Spinal cord (tissue), 10 donors: Measurements from ENCODE around the gene SLC10A3. TPM values are rescaled to one million over a fixed set of nuclear protein-coding genes. Genes with fewer than 3 reads are reported as not detected.

Experiments used
- DNase-seq, 6 donors: peaks; one replicate each; pipeline versions ENCODE4 v3.0.0 to v3.0.0-alpha.2; 2013 to 2015; ENCODE audit warnings: low spot score in 6 of 6, low read depth in 4 of 6
- H3K27ac ChIP-seq: one replicate; pipeline ENCODE4 v1.5.1; 2013; ENCODE audit warnings: low read depth, low read length, control low read depth
- H3K27me3 ChIP-seq: one replicate; pipeline ENCODE4 v1.6.1; 2013; ENCODE audit warnings: low read length; ENCODE audit not compliant: control insufficient read depth, insufficient read depth
- H3K36me3 ChIP-seq: one replicate; pipeline ENCODE4 v1.6.1; 2013; ENCODE audit warnings: low read length; ENCODE audit not compliant: control insufficient read depth, insufficient read depth
- H3K4me1 ChIP-seq: one replicate; pipeline ENCODE4 v1.6.1; 2013; ENCODE audit warnings: low read length; ENCODE audit not compliant: control insufficient read depth, insufficient read depth
- H3K4me3 ChIP-seq: one replicate; pipeline ENCODE4 v1.5.1; 2013; ENCODE audit warnings: low read depth, low read length, control low read depth
- H3K9me3 ChIP-seq: one replicate; pipeline ENCODE4 v1.6.1; 2013; ENCODE audit warnings: low read length; ENCODE audit not compliant: control insufficient read depth, insufficient read depth
- WGBS: methylation state at CpG from one replicate; pipeline ENCODE4 v1.1.5; 2013; ENCODE audit warnings: missing lambda C conversion rate; ENCODE audit not compliant: insufficient coverage; 5-methylcytosine and 5-hydroxymethylcytosine counted together
- polyA plus RNA-seq, 2 donors: library from polyadenylated mRNA; unstranded; fragments of 120-200 nt; gene quantifications; one replicate each; pipeline ENCODE4 v1.2.1, GENCODE V29; 2013; ENCODE audit not compliant: insufficient read length in 2 of 2
- total RNA-seq, 2 donors: library from RNA; depleted of rRNA in 1 of 2; stranded (reverse); fragments of 120-200 nt in 1 of 2; fragments of >200 nt in 1 of 2; gene quantifications; one replicate each; pipeline versions ENCODE4 v1.2.3 to v1.2.4, GENCODE V29; 2013 to 2014
- donor health status: healthy.

Gene SLC10A3
- total and polyA plus RNA-seq, 4 donors = 4.9 to 13.9 (median 9.3) TPM

- DNase-seq = peak in 2 of 6 donors; percentile 10 to 33
- Histone ChIP-seq H3K36me3 (peaks cover 37% of the 10 kb centered on the region), H3K27me3 (no peaks in the 10 kb centered on the region), H3K27ac (no peak overlapping the region), H3K4me3 (peak overlapping the region; percentile 45), H3K9me3 (no peaks in the 10 kb centered on the region), H3K4me1 (peaks cover 42% of the 10 kb centered on the region)
- WGBS = 24% methylated on average over 35 of the region's 35 CpGs
Measured at GRCh38 chrX:154486052-154486395, 4.4 kb downstream of the SLC10A3 start.

- no peaks in the 10 kb centered on the region for H3K9me3 ChIP-seq
- peaks cover 37% of the 10 kb centered on the region for H3K36me3 ChIP-seq
- H3K27ac ChIP-seq = no peak overlapping the region
- H3K27me3 ChIP-seq = no peaks in the 10 kb centered on the region
- H3K4me3 ChIP-seq = peak overlapping the region; percentile 16
- peaks cover 40% of the 10 kb centered on the region for H3K4me1 ChIP-seq
- WGBS = 57% methylated on average over 35 of the region's 35 CpGs
- peak in 1 of 6 donors; percentile 21 for DNase-seq
Measured at GRCh38 chrX:154485150-154486051, 5.0 kb downstream of the SLC10A3 start.

- no peak overlapping the region for H3K4me3 ChIP-seq
- H3K9me3 ChIP-seq = no peaks in the 10 kb centered on the region
- no peaks in the 10 kb centered on the region for H3K27me3 ChIP-seq
- 87% methylated on average over 14 of the region's 16 CpGs for WGBS
- DNase-seq = no peak
- H3K36me3 ChIP-seq = peaks cover 37% of the 10 kb centered on the region
- H3K4me1 ChIP-seq = peaks cover 34% of the 10 kb centered on the region
- no peak overlapping the region for H3K27ac ChIP-seq
Measured at GRCh38 chrX:154484255-154485149, 5.9 kb downstream of the SLC10A3 start.

GRCh38 chrX:154483325-154483724 lies 7.1 kb downstream of the SLC10A3 start:
- no peaks in the 10 kb centered on the region for H3K9me3 ChIP-seq
- 63% methylated on average over 6 of the region's 7 CpGs for WGBS
- H3K36me3 ChIP-seq = peaks cover 30% of the 10 kb centered on the region
- H3K4me1 ChIP-seq = peaks cover 36% of the 10 kb centered on the region
- DNase-seq = no peak
- H3K27me3 ChIP-seq = no peaks in the 10 kb centered on the region
- H3K4me3 ChIP-seq = no peak overlapping the region
- no peak overlapping the region for H3K27ac ChIP-seq

- Histone ChIP-seq H3K4me1 (peaks cover 42% of the 10 kb centered on the region), H3K36me3 (peaks cover 24% of the 10 kb centered on the region), H3K27me3 (no peaks in the 10 kb centered on the region), H3K27ac (no peak overlapping the region), H3K4me3 (no peak overlapping the region), H3K9me3 (no peaks in the 10 kb centered on the region)
- WGBS = 69% methylated on average over 7 of the region's 7 CpGs
- DNase-seq = no peak
Measured at GRCh38 chrX:154482786-154483185, 7.6 kb downstream of the SLC10A3 start.

- H3K27ac ChIP-seq = no peak overlapping the region
- no peaks in the 10 kb centered on the region for H3K9me3 ChIP-seq
- H3K4me1 ChIP-seq = peaks cover 38% of the 10 kb centered on the region
- DNase-seq = no peak
- H3K36me3 ChIP-seq = peaks cover 20% of the 10 kb centered on the region
- H3K27me3 ChIP-seq = no peaks in the 10 kb centered on the region
- no peak overlapping the region for H3K4me3 ChIP-seq
- WGBS = 64% methylated on average over 12 of the region's 14 CpGs
Measured at GRCh38 chrX:154481911-154482601, 8.4 kb downstream of the SLC10A3 start.

GRCh38 chrX:154481195-154481594 lies 9.2 kb downstream of the SLC10A3 start:
- peaks cover 39% of the 10 kb centered on the region for H3K4me1 ChIP-seq
- H3K27me3 ChIP-seq = no peaks in the 10 kb centered on the region
- no peaks in the 10 kb centered on the region for H3K9me3 ChIP-seq
- peaks cover 20% of the 10 kb centered on the region for H3K36me3 ChIP-seq
- WGBS = 92% methylated on average over 2 of the region's 5 CpGs
- no peak for DNase-seq
- H3K4me3 ChIP-seq = no peak overlapping the region
- no peak overlapping the region for H3K27ac ChIP-seq

- Histone ChIP-seq H3K36me3 (peaks cover 8% of the 10 kb centered on the region), H3K27ac (peak within 1 kb of the TSS; percentile 25), H3K4me3 (peak within 1 kb of the TSS; percentile 44), H3K4me1 (peaks cover 21% of the 10 kb centered on the region), H3K9me3 (no peaks in the 10 kb centered on the region), H3K27me3 (no peaks in the 10 kb centered on the region)
- peak; percentile 56 to 95 (median 68) for DNase-seq
- WGBS = 31% methylated on average over 85 of the region's 85 CpGs
Measured at GRCh38 chrX:154478728-154479622, 11.5 kb downstream of the SLC10A3 start, which contains the start of gene LAGE3. Gene LAGE3, minus strand, starts transcription at chrX:154479281. Its CDS starts 366 bp downstream, at chrX:154478915.
